ENCODE measurements around the gene PURA. TPM values are rescaled to one million over a fixed set of nuclear protein-coding genes. Genes with fewer than 3 reads are reported as not detected.

Gene PURA
- polyA plus RNA-seq, 1 donor from 2014 or later: 2.3 TPM

GRCh38 chr5:140101179-140101578, 12.7 kb upstream of the PURA start:
- Histone ChIP-seq H3K9me2 (ENCODE audit: insufficient read depth, low read length) (no peaks in the 10 kb centered on the region), H3K36me3 (ENCODE audit: insufficient read depth, low read length) (no peaks in the 10 kb centered on the region), H3K27ac (ENCODE audit: low read length) (no peak overlapping the region), H3K9me3 (ENCODE audit: low read length) (no peaks in the 10 kb centered on the region), H3K79me2 (replicated peaks; ENCODE audit: insufficient read depth, low read length) (no peaks in the 10 kb centered on the region), H3K9ac (ENCODE audit: low read length) (no peak overlapping the region), H2AFZ (ENCODE audit: low read depth, low read length) (no peak overlapping the region), H3K4me3 (ENCODE audit: low read length) (no peak overlapping the region), H4K20me1 (ENCODE audit: insufficient read depth) (no peaks in the 10 kb centered on the region), H3F3A (ENCODE audit: insufficient read depth, low read length, poor library complexity, severe bottlenecking) (no peaks in the 10 kb centered on the region), H3K4me2 (ENCODE audit: low read length) (no peak overlapping the region), H3K27me3 (ENCODE audit: insufficient read depth, low read depth, low read length) (peaks cover 55% of the 10 kb centered on the region)
- TF ChIP-seq EP300 (conservative IDR thresholded peaks at IDR 0.05; ENCODE audit: poor library complexity, severe bottlenecking): no peak
- no peak for TF ChIP-seq MXI1 (conservative IDR thresholded peaks at IDR 0.05; ENCODE audit: poor library complexity, severe bottlenecking)
- TF ChIP-seq, protein P1, sequence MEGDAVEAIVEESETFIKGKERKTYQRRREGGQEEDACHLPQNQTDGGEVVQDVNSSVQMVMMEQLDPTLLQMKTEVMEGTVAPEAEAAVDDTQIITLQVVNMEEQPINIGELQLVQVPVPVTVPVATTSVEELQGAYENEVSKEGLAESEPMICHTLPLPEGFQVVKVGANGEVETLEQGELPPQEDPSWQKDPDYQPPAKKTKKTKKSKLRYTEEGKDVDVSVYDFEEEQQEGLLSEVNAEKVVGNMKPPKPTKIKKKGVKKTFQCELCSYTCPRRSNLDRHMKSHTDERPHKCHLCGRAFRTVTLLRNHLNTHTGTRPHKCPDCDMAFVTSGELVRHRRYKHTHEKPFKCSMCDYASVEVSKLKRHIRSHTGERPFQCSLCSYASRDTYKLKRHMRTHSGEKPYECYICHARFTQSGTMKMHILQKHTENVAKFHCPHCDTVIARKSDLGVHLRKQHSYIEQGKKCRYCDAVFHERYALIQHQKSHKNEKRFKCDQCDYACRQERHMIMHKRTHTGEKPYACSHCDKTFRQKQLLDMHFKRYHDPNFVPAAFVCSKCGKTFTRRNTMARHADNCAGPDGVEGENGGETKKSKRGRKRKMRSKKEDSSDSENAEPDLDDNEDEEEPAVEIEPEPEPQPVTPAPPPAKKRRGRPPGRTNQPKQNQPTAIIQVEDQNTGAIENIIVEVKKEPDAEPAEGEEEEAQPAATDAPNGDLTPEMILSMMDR (IDR thresholded peaks at IDR 0.05; ENCODE audit: poor library complexity, severe bottlenecking): no peak
- TF ChIP-seq REST (IDR thresholded peaks at IDR 0.05; ENCODE audit: borderline replicate concordance): no peak
- no peak for TF ChIP-seq RAD21 (conservative IDR thresholded peaks at IDR 0.05)
- no peak for TF ChIP-seq TAF1 (IDR thresholded peaks at IDR 0.05; ENCODE audit: low read depth)
- no peak for TF ChIP-seq POLR2AphosphoS5 (IDR thresholded peaks at IDR 0.05)
- no peak for TF ChIP-seq EZH2 (IDR thresholded peaks at IDR 0.05; ENCODE audit: borderline replicate concordance, insufficient read depth, low read length, poor library complexity, severe bottlenecking)
- no peak for TF ChIP-seq SMC3 (conservative IDR thresholded peaks at IDR 0.05; ENCODE audit: poor library complexity)

GRCh38 chr5:140103154-140103553, 10.8 kb upstream of the PURA start:
- H3K4me2 ChIP-seq (ENCODE audit: low read length): no peak overlapping the region
- peaks cover 67% of the 10 kb centered on the region for H3K27me3 ChIP-seq (ENCODE audit: insufficient read depth, low read depth, low read length)
- no peaks in the 10 kb centered on the region for H4K20me1 ChIP-seq (ENCODE audit: insufficient read depth)
- TF ChIP-seq REST (IDR thresholded peaks at IDR 0.05; ENCODE audit: borderline replicate concordance) (no peak), MXI1 (conservative IDR thresholded peaks at IDR 0.05; ENCODE audit: poor library complexity, severe bottlenecking) (no peak), POLR2AphosphoS5 (IDR thresholded peaks at IDR 0.05) (no peak), SMC3 (conservative IDR thresholded peaks at IDR 0.05; ENCODE audit: poor library complexity) (no peak), RAD21 (conservative IDR thresholded peaks at IDR 0.05) (no peak)
- no peaks in the 10 kb centered on the region for H3K79me2 ChIP-seq (replicated peaks; ENCODE audit: insufficient read depth, low read length)
- H3K9me3 ChIP-seq (ENCODE audit: low read length): no peaks in the 10 kb centered on the region
- no peak overlapping the region for H3K4me3 ChIP-seq (ENCODE audit: low read length)
- no peaks in the 10 kb centered on the region for H3K9me2 ChIP-seq (ENCODE audit: insufficient read depth, low read length)
- H3K36me3 ChIP-seq (ENCODE audit: insufficient read depth, low read length): no peaks in the 10 kb centered on the region
- H3F3A ChIP-seq (ENCODE audit: insufficient read depth, low read length, poor library complexity, severe bottlenecking): no peaks in the 10 kb centered on the region
- H3K27ac ChIP-seq (ENCODE audit: low read length): no peak overlapping the region
- no peak overlapping the region for H3K9ac ChIP-seq (ENCODE audit: low read length)
- H2AFZ ChIP-seq (ENCODE audit: low read depth, low read length): no peak overlapping the region
